Measurements from ENCODE around the gene CLCA1.

The CLCA1 gene

DNA sequence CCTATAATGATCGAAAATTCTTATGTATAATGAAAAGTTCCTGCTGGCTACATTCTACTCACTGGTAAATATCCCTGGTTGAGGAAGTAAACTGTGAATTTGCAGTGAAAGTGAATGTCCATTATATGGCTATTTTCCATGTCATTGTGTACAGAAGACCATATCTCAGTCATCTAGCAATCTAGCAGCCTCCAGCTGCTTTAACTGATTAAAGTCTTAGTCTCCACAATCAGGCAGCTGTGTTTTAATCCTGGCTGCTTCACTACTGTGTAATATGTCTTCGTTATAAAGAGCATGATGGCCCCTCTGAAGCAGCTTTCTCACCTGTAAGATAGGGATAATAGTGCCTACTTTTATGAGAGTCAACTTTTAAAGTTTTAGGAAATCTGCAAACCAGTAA lies 33.4 kb upstream of the CLCA1 start:
- Histone ChIP-seq H3K27ac (no peak overlapping the region), H3K36me3 (ENCODE audit: control insufficient read depth, insufficient read depth, low read length) (no peaks in the 10 kb centered on the region), H3K4me2 (ENCODE audit: low read length) (no peak overlapping the region), H2AFZ (no peak overlapping the region), H3K4me3 (ENCODE audit: low read depth, low read length) (no peak overlapping the region), H3K79me2 (no peaks in the 10 kb centered on the region), H3K27me3 (ENCODE audit: control insufficient read depth, insufficient read depth, low read length) (no peaks in the 10 kb centered on the region), H3K4me1 (peaks cover 2% of the 10 kb centered on the region), H3K9ac (no peak overlapping the region), H3K9me3 (ENCODE audit: control insufficient read depth, low read length) (no peaks in the 10 kb centered on the region)
- TF ChIP-seq, protein P1, sequence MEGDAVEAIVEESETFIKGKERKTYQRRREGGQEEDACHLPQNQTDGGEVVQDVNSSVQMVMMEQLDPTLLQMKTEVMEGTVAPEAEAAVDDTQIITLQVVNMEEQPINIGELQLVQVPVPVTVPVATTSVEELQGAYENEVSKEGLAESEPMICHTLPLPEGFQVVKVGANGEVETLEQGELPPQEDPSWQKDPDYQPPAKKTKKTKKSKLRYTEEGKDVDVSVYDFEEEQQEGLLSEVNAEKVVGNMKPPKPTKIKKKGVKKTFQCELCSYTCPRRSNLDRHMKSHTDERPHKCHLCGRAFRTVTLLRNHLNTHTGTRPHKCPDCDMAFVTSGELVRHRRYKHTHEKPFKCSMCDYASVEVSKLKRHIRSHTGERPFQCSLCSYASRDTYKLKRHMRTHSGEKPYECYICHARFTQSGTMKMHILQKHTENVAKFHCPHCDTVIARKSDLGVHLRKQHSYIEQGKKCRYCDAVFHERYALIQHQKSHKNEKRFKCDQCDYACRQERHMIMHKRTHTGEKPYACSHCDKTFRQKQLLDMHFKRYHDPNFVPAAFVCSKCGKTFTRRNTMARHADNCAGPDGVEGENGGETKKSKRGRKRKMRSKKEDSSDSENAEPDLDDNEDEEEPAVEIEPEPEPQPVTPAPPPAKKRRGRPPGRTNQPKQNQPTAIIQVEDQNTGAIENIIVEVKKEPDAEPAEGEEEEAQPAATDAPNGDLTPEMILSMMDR (IDR thresholded peaks at IDR 0.05): no peak

DNA sequence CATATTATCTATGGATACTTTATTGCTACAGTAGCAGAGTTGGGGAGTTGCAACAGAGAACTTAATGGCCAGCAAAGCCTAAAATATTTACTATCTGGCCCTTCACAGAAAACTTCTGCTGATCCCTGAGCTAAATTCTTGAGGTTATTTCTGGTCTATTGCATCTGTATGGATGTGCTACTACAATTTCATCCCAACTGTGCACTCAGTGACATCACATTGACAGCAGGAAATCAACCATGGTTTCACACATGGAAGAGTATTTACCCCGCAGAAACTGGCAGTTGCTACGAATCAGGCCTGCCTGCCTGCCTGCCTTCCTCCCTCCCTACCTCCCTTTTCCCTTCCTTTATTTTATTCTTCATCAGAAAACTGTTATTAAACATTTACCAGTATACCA lies 32.7 kb upstream of the CLCA1 start:
- Histone ChIP-seq H3K27me3 (ENCODE audit: control insufficient read depth, insufficient read depth, low read length) (no peaks in the 10 kb centered on the region), H3K27ac (no peak overlapping the region), H3K4me2 (ENCODE audit: low read length) (peak overlapping the region; percentile 18), H3K4me3 (ENCODE audit: low read depth, low read length) (no peak overlapping the region), H3K4me1 (no peaks in the 10 kb centered on the region), H3K9ac (no peak overlapping the region), H3K79me2 (no peaks in the 10 kb centered on the region), H3K9me3 (ENCODE audit: control insufficient read depth, low read length) (no peaks in the 10 kb centered on the region), H2AFZ (peak overlapping the region; percentile 38), H3K36me3 (ENCODE audit: control insufficient read depth, insufficient read depth, low read length) (no peaks in the 10 kb centered on the region)
- TF ChIP-seq, protein P1 (IDR thresholded peaks at IDR 0.05): no peak

- H3K36me3 ChIP-seq (ENCODE audit: control insufficient read depth, insufficient read depth, low read length): no peaks in the 10 kb centered on the region
- H3K4me2 ChIP-seq (ENCODE audit: low read length): no peak overlapping the region
- no peaks in the 10 kb centered on the region for H3K27me3 ChIP-seq (ENCODE audit: control insufficient read depth, insufficient read depth, low read length)
- H2AFZ ChIP-seq: no peak overlapping the region
- no peak overlapping the region for H3K4me3 ChIP-seq (ENCODE audit: low read depth, low read length)
- H3K79me2 ChIP-seq: no peaks in the 10 kb centered on the region
- TF ChIP-seq, protein P1 (IDR thresholded peaks at IDR 0.05): no peak
- no peaks in the 10 kb centered on the region for H3K9me3 ChIP-seq (ENCODE audit: control insufficient read depth, low read length)
- no peaks in the 10 kb centered on the region for H3K4me1 ChIP-seq
- no peak overlapping the region for H3K9ac ChIP-seq
- no peak overlapping the region for H3K27ac ChIP-seq
Observed at GRCh38 chr1:86441581-86441980, 27.1 kb upstream of the CLCA1 start.

- H3K27me3 ChIP-seq (ENCODE audit: control insufficient read depth, insufficient read depth, low read length): no peaks in the 10 kb centered on the region
- H3K79me2 ChIP-seq: no peaks in the 10 kb centered on the region
- no peak overlapping the region for H3K4me2 ChIP-seq (ENCODE audit: low read length)
- no peak overlapping the region for H3K4me3 ChIP-seq (ENCODE audit: low read depth, low read length)
- H2AFZ ChIP-seq: no peak overlapping the region
- no peaks in the 10 kb centered on the region for H3K4me1 ChIP-seq
- H3K9me3 ChIP-seq (ENCODE audit: control insufficient read depth, low read length): no peaks in the 10 kb centered on the region
- H3K9ac ChIP-seq: no peak overlapping the region
- TF ChIP-seq, protein P1 (IDR thresholded peaks at IDR 0.05): no peak
- no peaks in the 10 kb centered on the region for H3K36me3 ChIP-seq (ENCODE audit: control insufficient read depth, insufficient read depth, low read length)
- H3K27ac ChIP-seq: no peak overlapping the region
Observed at GRCh38 chr1:86441997-86442396, 26.7 kb upstream of the CLCA1 start.

GRCh38 chr1:86445919-86446318 lies 22.8 kb upstream of the CLCA1 start:
- no peaks in the 10 kb centered on the region for H3K9me3 ChIP-seq (ENCODE audit: control insufficient read depth, low read length)
- H2AFZ ChIP-seq: no peak overlapping the region
- H3K4me3 ChIP-seq (ENCODE audit: low read depth, low read length): no peak overlapping the region
- TF ChIP-seq, protein P1 (IDR thresholded peaks at IDR 0.05): no peak
- H3K9ac ChIP-seq: no peak overlapping the region
- no peaks in the 10 kb centered on the region for H3K4me1 ChIP-seq
- H3K27ac ChIP-seq: no peak overlapping the region
- no peaks in the 10 kb centered on the region for H3K36me3 ChIP-seq (ENCODE audit: control insufficient read depth, insufficient read depth, low read length)
- no peaks in the 10 kb centered on the region for H3K27me3 ChIP-seq (ENCODE audit: control insufficient read depth, insufficient read depth, low read length)
- no peak overlapping the region for H3K4me2 ChIP-seq (ENCODE audit: low read length)
- H3K79me2 ChIP-seq: no peaks in the 10 kb centered on the region
